HepG2 (cell line): ENCODE results near the gene TAF1D. TPM values are rescaled to one million over a fixed set of nuclear protein-coding genes. Genes with fewer than 3 reads are reported as not detected.

ENCODE experiments used
- microRNA counts: library from miRNA; unstranded; fragments of <30 nt; microRNA quantifications from one replicate; lab custom pipeline; 2015
- microRNA-seq: library from miRNA; unstranded; fragments of <30 nt; microRNA quantifications from one replicate; pipeline ENCODE4, GENCODE V29; 2020
- polyA plus RNA-seq, 8 experiments: library from polyadenylated mRNA; depleted of rRNA in 3 of 8; stranded (reverse) in 7 of 8; unstranded in 1 of 8; fragments of >200 nt; fragmentation: Illumina TruSeq in 4 of 8; extraction: Trizol in 4 of 8; gene quantifications; 2 replicates each; pipeline versions ENCODE4 v1.2.1 to v1.2.3, GENCODE V29; 2011 to 2016; ENCODE audit warnings: low read depth in 4 of 8, missing spikeins in 1 of 8, mixed read lengths in 1 of 8; ENCODE audit not compliant: insufficient read depth in 1 of 8
- small RNA-seq, 3 experiments: library from RNA; depleted of rRNA; stranded (forward); fragments of <200 nt; gene quantifications; one replicate each; pipeline ENCODE3, GENCODE V24; 2012; ENCODE audit warnings: low read depth in 2 of 3, low replicate concordance in 1 of 3; ENCODE audit not compliant: insufficient read length in 3 of 3, insufficient read depth in 2 of 3
- total RNA-seq, 5 experiments: library from RNA; depleted of rRNA; stranded (reverse); fragments of >200 nt; fragmentation: Illumina TruSeq; extraction: Trizol; gene quantifications; 2 replicates each; pipeline ENCODE4 v1.2.3, GENCODE V29; 2016; ENCODE audit warnings: low read depth in 1 of 5

The TAF1D gene
- total and polyA plus RNA-seq, 2 of the 13 experiments (the other 11 are each of a cell fraction or from before 2014, with no cell fraction given): 132 to 207 TPM

MicroRNAs within 50 kb of the gene (microRNA counts, 767-probe panel; counts per million panel counts)
- microRNA hsa-miR-1304-5p (lab: Ali Mortazavi, UCI): not detected

Small RNA genes within 50 kb of the gene (microRNA-seq; reads per million reads assigned to microRNA genes)
- gene MIR1304: 18.2 reads per million, percentile 55 among the genes with 10 or more reads in this experiment

Small RNA genes within 50 kb of the gene (small RNA-seq; reads per million reads assigned to genes)
- gene RF00019 (0 reads per million in 3 experiments), gene RF00493 (4.3 to 6.8 (median 4.9) reads per million in 3 experiments), gene SCARNA9 (0.41 to 2.9 (median 0.98) reads per million in 3 experiments), gene SNORA1 (0 reads per million in 3 experiments), gene SNORA18 (0 reads per million in 3 experiments), gene SNORA25 (0 reads per million in 3 experiments), gene SNORA32 (0 reads per million in 3 experiments), gene SNORA40 (0 reads per million in 3 experiments), gene SNORA8 (0 reads per million in 3 experiments), gene SNORD5 (0 reads per million in 3 experiments), gene SNORD6 (1,861 to 6,680 (median 4,284) reads per million in 3 experiments)

Other genes with a start within 250 kb of the TAF1D start
- 26.8 and 28.5 TPM in 2 replicates for gene SMCO4, start 198.1 kb downstream of the TAF1D start, total RNA-seq (2016; rRNA removed; fragmentation: Illumina TruSeq; extraction: Trizol)
- gene SMCO4, start 198.1 kb downstream of the TAF1D start, polyA plus RNA-seq (2011; rRNA removed): 10.6 and 11.7 TPM in 2 replicates
- 19.2 and 23.8 TPM in 2 replicates for gene CEP295, start 79.8 kb downstream of the TAF1D start, total RNA-seq (2016; rRNA removed; fragmentation: Illumina TruSeq; extraction: Trizol)
- gene CEP295, start 79.8 kb downstream of the TAF1D start, polyA plus RNA-seq (2011; rRNA removed): 5.8 and 6.9 TPM in 2 replicates
- gene C11orf54, start 177 bp upstream of the TAF1D start, total RNA-seq (2016; rRNA removed; fragmentation: Illumina TruSeq; extraction: Trizol): 50.1 and 68.3 TPM in 2 replicates
- 36.1 and 42.7 TPM in 2 replicates for gene C11orf54, start 177 bp upstream of the TAF1D start, polyA plus RNA-seq (2011; rRNA removed)
- 31.3 and 37.0 TPM in 2 replicates for gene MED17, start 42.8 kb upstream of the TAF1D start, total RNA-seq (2016; rRNA removed; fragmentation: Illumina TruSeq; extraction: Trizol)
- 18.0 and 23.1 TPM in 2 replicates for gene MED17, start 42.8 kb upstream of the TAF1D start, polyA plus RNA-seq (2011; rRNA removed)
- gene VSTM5, start 109.1 kb upstream of the TAF1D start, total RNA-seq (2016; rRNA removed; fragmentation: Illumina TruSeq; extraction: Trizol): not detected in 2 replicates
- gene VSTM5, start 109.1 kb upstream of the TAF1D start, polyA plus RNA-seq (2011; rRNA removed): 0.03 TPM in 1 of 2 replicates, not detected in the other